H1 (cell line): ENCODE results near the gene CES3.

ENCODE experiments used
- ATF2 ChIP-seq: IDR thresholded peaks from 2 replicates; pipeline ENCODE4 v1.6.1; 2012; ENCODE audit warnings: low read length, inconsistent platforms
- BRCA1 ChIP-seq: IDR thresholded peaks from 2 replicates; pipeline ENCODE4 v1.6.1; 2012; ENCODE audit warnings: low read depth, low read length, improper control_type of control experiment
- CEBPB ChIP-seq: IDR thresholded peaks from 2 replicates; pipeline ENCODE4 v1.6.1; 2012; ENCODE audit warnings: low read depth, low read length
- CHD1 ChIP-seq: IDR thresholded peaks from 2 replicates; pipeline ENCODE4 v1.6.1; 2012; ENCODE audit warnings: low read depth, low read length, improper control_type of control experiment
- CTCF ChIP-seq, 3 experiments: IDR thresholded peaks; 1 replicate in 2 of 3; 2 replicates in 1 of 3; pipeline versions ENCODE4 v1.5.1 to v1.6.1; 2011; ENCODE audit warnings: low read length in 3 of 3, mild to moderate bottlenecking in 3 of 3, inconsistent platforms in 2 of 3, low read depth in 1 of 3, moderate library complexity in 1 of 3; ENCODE audit not compliant: insufficient read depth in 1 of 3; ENCODE audit errors: control extremely low read depth in 1 of 3
- EP300 ChIP-seq, 2 experiments: IDR thresholded peaks; 1 replicate in 1 of 2; 2 replicates in 1 of 2; pipeline ENCODE4 v1.6.1; 2011 to 2012; ENCODE audit warnings: low read depth in 2 of 2, low read length in 2 of 2, mild to moderate bottlenecking in 2 of 2, borderline replicate concordance in 1 of 2, inconsistent platforms in 1 of 2, moderate library complexity in 1 of 2
- FOSL1 ChIP-seq: IDR thresholded peaks from 2 replicates; pipeline ENCODE4 v1.6.1; 2011; ENCODE audit warnings: mild to moderate bottlenecking, low read depth, low read length, moderate library complexity; ENCODE audit not compliant: insufficient read depth
- MAX ChIP-seq: IDR thresholded peaks from 2 replicates; pipeline ENCODE4 v1.6.1; 2012; ENCODE audit warnings: inconsistent platforms
- POLR2A ChIP-seq, 2 experiments: IDR thresholded peaks; 1 replicate in 1 of 2; 2 replicates in 1 of 2; pipeline ENCODE4 v1.6.1; 2011; ENCODE audit warnings: low read depth in 2 of 2, low read length in 2 of 2, mild to moderate bottlenecking in 2 of 2; ENCODE audit errors: control extremely low read depth in 1 of 2
- RXRA ChIP-seq: IDR thresholded peaks from 2 replicates; pipeline ENCODE4 v1.6.1; 2011; ENCODE audit warnings: low read depth, mild to moderate bottlenecking, low read length, moderate library complexity; ENCODE audit not compliant: insufficient read depth
- SP1 ChIP-seq: IDR thresholded peaks from 2 replicates; pipeline ENCODE4 v1.6.1; 2011; ENCODE audit warnings: low read depth, low read length
- SP2 ChIP-seq: IDR thresholded peaks from 2 replicates; pipeline ENCODE4 v1.6.1; 2012; ENCODE audit warnings: mild to moderate bottlenecking, low read length, inconsistent platforms
- TAF1 ChIP-seq: IDR thresholded peaks from 2 replicates; pipeline ENCODE4 v1.6.1; 2011; ENCODE audit warnings: mild to moderate bottlenecking, low read depth, low read length
- TCF12 ChIP-seq: IDR thresholded peaks from 2 replicates; pipeline ENCODE4 v1.6.1; 2011; ENCODE audit warnings: low read depth, mild to moderate bottlenecking, low read length

GRCh38 chr16:66926171-66926947 lies 34.7 kb upstream of the CES3 start:
- TF ChIP-seq CTCF (IDR thresholded peaks at IDR 0.05; ENCODE audit: control extremely low read depth in 1 of 3, insufficient read depth in 1 of 3, low read depth in 1 of 3, low read length in 3 of 3) (no peak), POLR2A (IDR thresholded peaks at IDR 0.05; ENCODE audit: control extremely low read depth in 1 of 2, low read depth in 2 of 2, low read length in 2 of 2) (no peak), SP2 (no peak), EP300 (IDR thresholded peaks at IDR 0.05; ENCODE audit: borderline replicate concordance in 1 of 2, low read depth in 2 of 2, low read length in 2 of 2) (no peak), BRCA1 (no peak), CHD1 (no peak), TCF12 (no peak), SP1 (no peak), ATF2 (no peak), CEBPB (no peak), FOSL1 (no peak), MAX (no peak), TAF1 (no peak), RXRA (no peak)
